ENCODE results near the gene G3BP1. TPM values are rescaled to one million over a fixed set of nuclear protein-coding genes. Genes with fewer than 3 reads are reported as not detected.
A peak's percentile ranks its signal among the peaks of the same experiment; 100 is the strongest.

Gene G3BP1
- total RNA-seq, 4 donors from 2014 or later = 35.4 to 88.6 (median 66.7) TPM

DNA sequence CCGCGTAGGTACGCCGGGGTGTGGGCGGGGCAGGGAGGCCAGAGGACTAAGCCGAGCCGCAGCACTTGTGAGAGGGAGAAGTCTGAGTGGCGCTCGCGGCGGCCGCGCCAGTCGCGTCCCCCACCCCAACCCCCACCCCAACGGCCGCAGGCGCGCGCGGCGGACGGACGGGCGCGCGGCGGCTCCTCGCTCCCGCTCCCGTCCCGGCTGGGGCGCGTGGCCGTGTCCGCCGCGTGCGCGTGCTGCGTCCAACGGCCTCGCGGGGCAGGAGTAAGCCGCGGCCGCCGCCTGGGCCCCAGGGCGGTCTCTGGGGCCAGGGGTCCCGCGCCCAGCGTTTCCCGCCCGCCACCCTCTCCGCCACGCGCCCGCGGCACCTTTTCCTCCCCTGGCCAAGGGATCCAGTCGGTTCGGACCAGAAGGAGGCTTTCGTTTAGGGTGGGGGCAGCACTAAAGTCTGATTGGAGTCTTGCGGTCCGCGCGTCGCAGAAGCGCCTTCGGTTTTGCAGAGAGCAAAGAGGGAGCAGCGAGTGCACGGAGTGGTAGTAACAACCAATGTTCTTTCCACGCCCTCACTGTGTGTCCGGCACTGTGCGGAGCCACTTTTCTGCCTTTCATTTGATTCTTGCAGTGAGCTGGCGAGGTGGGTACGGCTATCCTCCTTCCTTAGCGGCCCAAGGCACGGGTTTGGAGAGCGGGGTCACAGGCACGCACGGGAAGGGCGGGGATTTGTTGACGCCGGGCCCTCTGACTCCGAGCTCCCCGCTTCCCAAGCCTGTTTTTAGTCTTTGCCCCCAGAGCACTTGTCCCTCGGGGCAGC, 483 bp downstream of the G3BP1 start:
- Histone ChIP-seq H3K4me3 (peak overlapping the region; percentile 68 to 86 (median 78)), H3K27me3 (no peaks in the 10 kb centered on the region), H3K27ac (peak overlapping the region; percentile 93 to 99 (median 98)), H3K4me1 (peaks cover 23 to 55% (median 42%) of the 10 kb centered on the region in 4 donors), H3K36me3 (no peaks in the 10 kb centered on the region), H3K9me3 (no peaks in the 10 kb centered on the region)
- peak; percentile 56 for DNase-seq
- TF ChIP-seq POLR2AphosphoS5 (IDR thresholded peaks at IDR 0.05) = peak in 1 of 3 donors; percentile 3
- TF ChIP-seq POLR2A (IDR thresholded peaks at IDR 0.05) = no peak
- intact Hi-C loops (cut with DNase I; ENCODE audit: low total_unique reads) = no loop called here
- 0% methylated on average over 37 of the region's 87 CpGs; no CpG with 5 or more reads in 1 of the 2 donors for WGBS, 2 donors (ENCODE audit: low coverage in 1 of 2)
- in situ Hi-C loops (cut with MboI; ENCODE audit: low pct_ligation_motif_present in 1 of 4, low pct_unique_long_range_greater_than_20kb in 1 of 4, low sequenced_read_pairs in 3 of 4) = loop anchor here in 1 of 4 donors (25.0 kb wide), 1 partner anchor 310 kb away; no protein-coding TSS in a partner anchor

DNA sequence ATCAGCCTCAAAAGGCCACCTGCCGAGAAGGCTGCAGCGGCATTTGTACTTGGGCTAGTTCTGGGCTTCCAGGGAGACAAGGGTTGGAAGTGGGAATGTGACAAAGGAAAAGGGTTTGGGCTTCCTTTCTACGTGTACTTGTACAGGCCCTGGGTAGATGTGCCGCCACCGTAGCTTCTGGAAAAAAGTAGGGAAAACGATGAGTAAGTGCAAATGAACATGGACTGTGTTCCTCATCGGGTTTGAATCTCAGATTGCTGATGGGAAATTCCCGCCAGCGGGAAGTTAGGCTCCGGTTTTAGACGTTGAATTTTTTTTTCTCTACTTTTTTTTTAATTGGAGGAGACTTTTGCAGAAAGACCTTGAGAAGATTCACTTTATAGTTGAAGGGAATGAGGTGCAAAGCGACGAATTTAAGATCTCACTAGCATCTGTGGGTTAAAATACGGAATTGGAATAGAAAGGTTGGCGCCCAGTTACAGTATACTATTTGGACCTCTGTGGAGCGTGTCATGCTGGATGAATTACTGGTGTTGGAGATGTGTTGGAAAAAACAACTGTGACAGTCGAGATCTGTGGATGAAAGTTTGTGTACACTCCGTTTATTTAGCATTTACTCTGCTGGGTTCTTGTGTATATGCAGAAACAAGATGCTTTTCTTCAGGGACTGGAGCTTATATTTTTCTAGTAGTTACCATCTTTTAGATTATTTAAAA, 1.2 kb downstream of the G3BP1 start:
- Histone ChIP-seq H3K4me1 (peaks cover 23 to 63% (median 45%) of the 10 kb centered on the region in 4 donors), H3K27ac (peak overlapping the region; percentile 93 to 99 (median 98)), H3K9me3 (no peaks in the 10 kb centered on the region), H3K27me3 (no peaks in the 10 kb centered on the region), H3K4me3 (peak overlapping the region; percentile 68 to 86 (median 78)), H3K36me3 (no peaks in the 10 kb centered on the region)
- intact Hi-C loops (cut with DNase I; ENCODE audit: low total_unique reads) (no loop called here), in situ Hi-C loops (cut with MboI; ENCODE audit: low pct_ligation_motif_present in 1 of 4, low pct_unique_long_range_greater_than_20kb in 1 of 4, low sequenced_read_pairs in 3 of 4) (loop anchor here in 1 of 4 donors (25.0 kb wide), 1 partner anchor 311 kb away; no protein-coding TSS in a partner anchor)
- no peak for TF ChIP-seq POLR2AphosphoS5 (IDR thresholded peaks at IDR 0.05)
- TF ChIP-seq EP300 (IDR thresholded peaks at IDR 0.05; ENCODE audit: low read depth) = no peak
- TF ChIP-seq, protein P1, sequence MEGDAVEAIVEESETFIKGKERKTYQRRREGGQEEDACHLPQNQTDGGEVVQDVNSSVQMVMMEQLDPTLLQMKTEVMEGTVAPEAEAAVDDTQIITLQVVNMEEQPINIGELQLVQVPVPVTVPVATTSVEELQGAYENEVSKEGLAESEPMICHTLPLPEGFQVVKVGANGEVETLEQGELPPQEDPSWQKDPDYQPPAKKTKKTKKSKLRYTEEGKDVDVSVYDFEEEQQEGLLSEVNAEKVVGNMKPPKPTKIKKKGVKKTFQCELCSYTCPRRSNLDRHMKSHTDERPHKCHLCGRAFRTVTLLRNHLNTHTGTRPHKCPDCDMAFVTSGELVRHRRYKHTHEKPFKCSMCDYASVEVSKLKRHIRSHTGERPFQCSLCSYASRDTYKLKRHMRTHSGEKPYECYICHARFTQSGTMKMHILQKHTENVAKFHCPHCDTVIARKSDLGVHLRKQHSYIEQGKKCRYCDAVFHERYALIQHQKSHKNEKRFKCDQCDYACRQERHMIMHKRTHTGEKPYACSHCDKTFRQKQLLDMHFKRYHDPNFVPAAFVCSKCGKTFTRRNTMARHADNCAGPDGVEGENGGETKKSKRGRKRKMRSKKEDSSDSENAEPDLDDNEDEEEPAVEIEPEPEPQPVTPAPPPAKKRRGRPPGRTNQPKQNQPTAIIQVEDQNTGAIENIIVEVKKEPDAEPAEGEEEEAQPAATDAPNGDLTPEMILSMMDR (IDR thresholded peaks at IDR 0.05) = no peak
- TF ChIP-seq POLR2A (IDR thresholded peaks at IDR 0.05) = no peak
- no peak for DNase-seq
- WGBS, 2 donors (ENCODE audit: low coverage in 1 of 2) = 0 to 1% methylated on average over 13 to 18 of the region's 18 CpGs

DNA sequence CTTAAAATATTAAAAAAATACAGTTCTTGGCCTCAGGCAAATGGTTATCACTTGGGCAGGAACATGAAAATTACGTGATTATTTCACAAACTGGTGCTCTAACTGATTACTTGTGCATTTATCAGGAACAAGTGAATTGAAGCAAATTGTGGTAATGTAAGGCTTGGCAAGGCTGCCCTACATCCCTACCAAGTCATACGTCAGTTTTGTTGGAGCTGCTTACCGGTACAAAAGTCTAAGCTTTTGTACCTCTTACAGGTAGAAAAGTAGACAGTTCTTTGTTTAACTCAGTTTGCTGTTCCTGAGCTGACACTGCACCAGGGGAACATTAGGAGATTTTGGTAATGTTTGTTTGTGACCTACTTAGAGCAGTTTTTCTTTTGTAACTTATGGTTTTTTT, 2.2 kb downstream of the G3BP1 start:
- Histone ChIP-seq H3K27me3 (no peaks in the 10 kb centered on the region), H3K27ac (peak overlapping the region; percentile 93 to 99 (median 98)), H3K36me3 (peaks cover 0 to 3% (median 0%) of the 10 kb centered on the region in 4 donors), H3K4me3 (peak overlapping the region in 3 of 4 donors; percentile 68 to 82 (median 73)), H3K4me1 (peaks cover 23 to 72% (median 50%) of the 10 kb centered on the region in 4 donors), H3K9me3 (no peaks in the 10 kb centered on the region)
- DNase-seq = no peak
- TF ChIP-seq, protein P1 (IDR thresholded peaks at IDR 0.05) = no peak
- no peak for TF ChIP-seq POLR2AphosphoS5 (IDR thresholded peaks at IDR 0.05)
- TF ChIP-seq EP300 (IDR thresholded peaks at IDR 0.05; ENCODE audit: low read depth) = no peak
- no peak for TF ChIP-seq POLR2A (IDR thresholded peaks at IDR 0.05)
- in situ Hi-C loops (cut with MboI; ENCODE audit: low pct_ligation_motif_present in 1 of 4, low pct_unique_long_range_greater_than_20kb in 1 of 4, low sequenced_read_pairs in 3 of 4) = loop anchor here in 1 of 4 donors (25.0 kb wide), 1 partner anchor 312 kb away; no protein-coding TSS in a partner anchor
- 3 to 5% methylated on average over 3 of the region's 3 CpGs for WGBS, 2 donors (ENCODE audit: low coverage in 1 of 2)
- intact Hi-C loops (cut with DNase I; ENCODE audit: low total_unique reads) = no loop called here

DNA sequence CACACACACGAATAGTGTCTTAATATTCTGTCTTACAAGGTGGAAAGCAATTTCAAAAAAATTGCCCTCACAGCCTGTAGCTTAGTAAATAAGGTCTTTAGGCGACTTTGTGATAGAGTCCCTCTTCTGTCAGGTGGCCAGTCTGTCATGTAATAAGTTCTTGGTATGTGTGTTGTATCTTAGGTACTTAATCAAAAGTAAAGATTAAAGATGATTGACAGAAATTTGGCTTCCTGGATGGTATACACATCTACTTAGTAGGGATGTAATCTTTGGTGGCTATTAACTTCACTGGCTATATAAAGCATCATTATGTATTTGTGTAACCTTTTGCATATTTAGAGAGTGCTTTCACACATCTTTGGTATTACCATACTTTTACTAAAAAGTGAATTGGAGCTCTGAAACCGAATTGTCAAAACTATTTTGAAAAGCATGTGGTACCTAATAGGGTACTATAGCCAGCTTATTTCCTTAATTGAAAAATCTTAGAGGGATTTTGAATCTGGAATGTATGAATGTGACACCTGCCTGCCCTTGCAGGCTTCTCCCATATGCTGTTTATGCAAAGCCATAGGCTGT, 3.4 kb downstream of the G3BP1 start:
- WGBS, 2 donors (ENCODE audit: low coverage in 1 of 2) = 16 to 26% methylated on average over 3 of the region's 3 CpGs
- peak overlapping the region in 3 of 4 donors; percentile 93 to 99 (median 97) for H3K27ac ChIP-seq
- H3K27me3 ChIP-seq = no peaks in the 10 kb centered on the region
- DNase-seq = no peak
- no peak overlapping the region for H3K4me3 ChIP-seq
- peaks cover 0 to 3% (median 0%) of the 10 kb centered on the region in 4 donors for H3K36me3 ChIP-seq
- intact Hi-C loops (cut with DNase I; ENCODE audit: low total_unique reads) (no loop called here), in situ Hi-C loops (cut with MboI; ENCODE audit: low pct_ligation_motif_present in 1 of 4, low pct_unique_long_range_greater_than_20kb in 1 of 4, low sequenced_read_pairs in 3 of 4) (no loop called here)
- H3K4me1 ChIP-seq = peaks cover 22 to 79% (median 56%) of the 10 kb centered on the region in 4 donors
- no peaks in the 10 kb centered on the region for H3K9me3 ChIP-seq
- TF ChIP-seq POLR2A (IDR thresholded peaks at IDR 0.05) = no peak
- TF ChIP-seq, protein P1 (IDR thresholded peaks at IDR 0.05) = no peak
- no peak for TF ChIP-seq EP300 (IDR thresholded peaks at IDR 0.05; ENCODE audit: low read depth)
- no peak for TF ChIP-seq POLR2AphosphoS5 (IDR thresholded peaks at IDR 0.05)
